SK-N-SH treated with all-trans-retinoic acid at 6 μM for 48 hours (cell line): ENCODE measurements around the gene LGALS3BP.

Experiments used
- ARNTL ChIP-seq: fragments of 450-650 bp; formaldehyde crosslinking; IDR thresholded peaks from 2 replicates; pipeline ENCODE4 v1.5.0; 2020; ENCODE audit warnings: low read depth, mild to moderate bottlenecking, moderate library complexity, borderline replicate concordance
- BACH2 ChIP-seq: fragments of 250-450 bp; sonication (Bioruptor Pico); IDR thresholded peaks from 2 replicates; pipeline ENCODE4 v1.9.0; 2021; ENCODE audit warnings: mild to moderate bottlenecking, borderline replicate concordance
- CSDC2 ChIP-seq: fragments of 250-450 bp; sonication (Bioruptor Pico); IDR thresholded peaks from 2 replicates; pipeline ENCODE4 v1.5.0; 2020; ENCODE audit warnings: mild to moderate bottlenecking, moderate library complexity
- ESRRG ChIP-seq: fragments of 250-450 bp; sonication (Bioruptor Pico); IDR thresholded peaks from 2 replicates; pipeline ENCODE4 v1.6.1; 2021; ENCODE audit warnings: mild to moderate bottlenecking
- GLIS3 ChIP-seq: fragments of 250-450 bp; sonication (Bioruptor Pico); IDR thresholded peaks from 2 replicates; pipeline ENCODE4 v1.5.0; 2020; ENCODE audit warnings: mild to moderate bottlenecking, moderate library complexity
- PPARA ChIP-seq: fragments of 250-450 bp; sonication (Bioruptor Pico); IDR thresholded peaks from 2 replicates; pipeline ENCODE4 v1.5.0; 2020; ENCODE audit warnings: mild to moderate bottlenecking, borderline replicate concordance
- RARB ChIP-seq: fragments of 250-450 bp; sonication (Bioruptor Pico); IDR thresholded peaks from 2 replicates; pipeline ENCODE4 v1.8.0; 2021; ENCODE audit warnings: mild to moderate bottlenecking, moderate library complexity
- TCF4 ChIP-seq: fragments of 250-450 bp; sonication (Bioruptor Pico); IDR thresholded peaks from 2 replicates; pipeline ENCODE4 v1.8.0; 2021; ENCODE audit warnings: mild to moderate bottlenecking, moderate library complexity, borderline replicate concordance
- ZFP3 ChIP-seq: fragments of 250-450 bp; sonication (Bioruptor Pico); IDR thresholded peaks from 2 replicates; pipeline ENCODE4 v1.5.0; 2020; ENCODE audit warnings: mild to moderate bottlenecking, moderate library complexity
- ZFP30 ChIP-seq: fragments of 450-650 bp; formaldehyde crosslinking; IDR thresholded peaks from 2 replicates; pipeline ENCODE4 v1.5.0; 2022; ENCODE audit warnings: mild to moderate bottlenecking, moderate library complexity
- ZNF70 ChIP-seq: fragments of 450-650 bp; formaldehyde crosslinking; IDR thresholded peaks from 2 replicates; pipeline ENCODE4 v1.5.0; 2020; ENCODE audit warnings: mild to moderate bottlenecking, moderate library complexity
- ZNF8 ChIP-seq: fragments of 450-650 bp; formaldehyde crosslinking; IDR thresholded peaks from 2 replicates; pipeline ENCODE4 v1.5.0; 2020; ENCODE audit warnings: mild to moderate bottlenecking, moderate library complexity
- TF ChIP-seq, protein P1 (sequence below): fragments of 250-450 bp; sonication (Bioruptor Pico); IDR thresholded peaks from 2 replicates; pipeline ENCODE4 v1.8.0; 2020; ENCODE audit warnings: mild to moderate bottlenecking, moderate library complexity, borderline replicate concordance
- TF ChIP-seq, protein P2 (sequence below): fragments of 250-450 bp; sonication (Bioruptor Pico); IDR thresholded peaks from 2 replicates; pipeline ENCODE4 v1.5.0; 2020; ENCODE audit warnings: mild to moderate bottlenecking, moderate library complexity

DNA sequence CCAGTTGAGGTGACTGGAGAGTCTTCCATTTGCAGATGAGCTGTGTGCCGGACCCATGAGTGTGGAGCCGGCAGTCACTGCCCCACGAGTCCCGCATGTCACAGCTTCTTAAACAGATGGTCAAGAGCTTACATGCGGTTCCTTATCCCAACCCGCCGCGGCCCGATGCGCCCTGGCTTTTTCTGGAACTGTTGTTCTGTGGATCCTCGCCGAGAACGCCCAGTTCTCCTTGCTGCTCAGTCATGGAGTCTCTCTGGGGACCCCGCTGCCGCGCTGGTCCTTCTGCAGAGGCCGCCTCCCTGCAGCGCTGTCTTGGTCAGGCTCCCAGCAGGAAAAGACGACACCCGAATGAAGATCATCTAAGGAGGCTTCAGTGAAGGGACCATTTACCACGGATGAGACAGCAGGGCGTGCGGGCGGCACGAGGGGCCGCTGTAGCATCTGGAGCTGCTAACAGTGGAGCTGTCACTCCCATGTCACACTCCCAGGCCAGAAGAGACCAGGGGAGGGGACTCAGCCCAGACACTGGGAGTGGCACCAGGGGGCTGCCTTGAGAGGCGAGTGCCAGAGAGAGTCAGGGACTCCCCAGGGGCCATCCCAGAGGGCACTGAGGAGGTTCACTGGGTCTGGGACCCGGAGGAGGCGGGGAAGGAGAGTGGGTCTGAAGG, 10.8 kb upstream of the LGALS3BP start:
- TF ChIP-seq ZFP3 (no peak), TCF4 (CRISPR knock-in tag) (no peak), ZFP30 (CRISPR knock-in tag) (no peak), ARNTL (CRISPR knock-in tag) (no peak), CSDC2 (CRISPR knock-in tag) (no peak), ZNF8 (CRISPR knock-in tag) (no peak), ZNF70 (CRISPR knock-in tag) (no peak), BACH2 (CRISPR knock-in tag) (no peak), PPARA (CRISPR knock-in tag) (no peak), ESRRG (no peak), RARB (CRISPR knock-in tag) (no peak), GLIS3 (no peak)
- TF ChIP-seq, protein P1, sequence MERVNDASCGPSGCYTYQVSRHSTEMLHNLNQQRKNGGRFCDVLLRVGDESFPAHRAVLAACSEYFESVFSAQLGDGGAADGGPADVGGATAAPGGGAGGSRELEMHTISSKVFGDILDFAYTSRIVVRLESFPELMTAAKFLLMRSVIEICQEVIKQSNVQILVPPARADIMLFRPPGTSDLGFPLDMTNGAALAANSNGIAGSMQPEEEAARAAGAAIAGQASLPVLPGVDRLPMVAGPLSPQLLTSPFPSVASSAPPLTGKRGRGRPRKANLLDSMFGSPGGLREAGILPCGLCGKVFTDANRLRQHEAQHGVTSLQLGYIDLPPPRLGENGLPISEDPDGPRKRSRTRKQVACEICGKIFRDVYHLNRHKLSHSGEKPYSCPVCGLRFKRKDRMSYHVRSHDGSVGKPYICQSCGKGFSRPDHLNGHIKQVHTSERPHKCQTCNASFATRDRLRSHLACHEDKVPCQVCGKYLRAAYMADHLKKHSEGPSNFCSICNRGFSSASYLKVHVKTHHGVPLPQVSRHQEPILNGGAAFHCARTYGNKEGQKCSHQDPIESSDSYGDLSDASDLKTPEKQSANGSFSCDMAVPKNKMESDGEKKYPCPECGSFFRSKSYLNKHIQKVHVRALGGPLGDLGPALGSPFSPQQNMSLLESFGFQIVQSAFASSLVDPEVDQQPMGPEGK (CRISPR knock-in tag): no peak
- TF ChIP-seq, protein P2, sequence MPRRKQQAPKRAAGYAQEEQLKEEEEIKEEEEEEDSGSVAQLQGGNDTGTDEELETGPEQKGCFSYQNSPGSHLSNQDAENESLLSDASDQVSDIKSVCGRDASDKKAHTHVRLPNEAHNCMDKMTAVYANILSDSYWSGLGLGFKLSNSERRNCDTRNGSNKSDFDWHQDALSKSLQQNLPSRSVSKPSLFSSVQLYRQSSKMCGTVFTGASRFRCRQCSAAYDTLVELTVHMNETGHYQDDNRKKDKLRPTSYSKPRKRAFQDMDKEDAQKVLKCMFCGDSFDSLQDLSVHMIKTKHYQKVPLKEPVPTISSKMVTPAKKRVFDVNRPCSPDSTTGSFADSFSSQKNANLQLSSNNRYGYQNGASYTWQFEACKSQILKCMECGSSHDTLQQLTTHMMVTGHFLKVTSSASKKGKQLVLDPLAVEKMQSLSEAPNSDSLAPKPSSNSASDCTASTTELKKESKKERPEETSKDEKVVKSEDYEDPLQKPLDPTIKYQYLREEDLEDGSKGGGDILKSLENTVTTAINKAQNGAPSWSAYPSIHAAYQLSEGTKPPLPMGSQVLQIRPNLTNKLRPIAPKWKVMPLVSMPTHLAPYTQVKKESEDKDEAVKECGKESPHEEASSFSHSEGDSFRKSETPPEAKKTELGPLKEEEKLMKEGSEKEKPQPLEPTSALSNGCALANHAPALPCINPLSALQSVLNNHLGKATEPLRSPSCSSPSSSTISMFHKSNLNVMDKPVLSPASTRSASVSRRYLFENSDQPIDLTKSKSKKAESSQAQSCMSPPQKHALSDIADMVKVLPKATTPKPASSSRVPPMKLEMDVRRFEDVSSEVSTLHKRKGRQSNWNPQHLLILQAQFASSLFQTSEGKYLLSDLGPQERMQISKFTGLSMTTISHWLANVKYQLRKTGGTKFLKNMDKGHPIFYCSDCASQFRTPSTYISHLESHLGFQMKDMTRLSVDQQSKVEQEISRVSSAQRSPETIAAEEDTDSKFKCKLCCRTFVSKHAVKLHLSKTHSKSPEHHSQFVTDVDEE (CRISPR knock-in tag): no peak
